ENCODE results near the gene CCNL1.

- no peak for TF ChIP-seq YY1 (IDR thresholded peaks at IDR 0.05; ENCODE audit: insufficient read depth, insufficient read length)
- TF ChIP-seq ZNF274 (IDR thresholded peaks at IDR 0.05; ENCODE audit: low read depth, low read length) = no peak
These were observed 26.3 kb downstream of the CCNL1 start for GRCh38 chr3:157133434-157134320.

All from NT2/D1 (cell line).